ENCODE measurements around the gene CNTNAP4.

The CNTNAP4 gene

GRCh38 chr16:76309639-76310335, 32.6 kb downstream of the CNTNAP4 start:
- no peak for DNase-seq

- DNase-seq, result no peak
These were observed 34.1 kb downstream of the CNTNAP4 start for GRCh38 chr16:76311260-76311659.

GRCh38 chr16:76318565-76318964, 41.4 kb downstream of the CNTNAP4 start:
- DNase-seq, result no peak

- DNase-seq, result no peak
These were observed 51.9 kb downstream of the CNTNAP4 start for GRCh38 chr16:76329106-76329505.

GRCh38 chr16:76335180-76335974, 58.2 kb downstream of the CNTNAP4 start:
- peak; percentile 14 for DNase-seq

GRCh38 chr16:76336112-76336511, 58.9 kb downstream of the CNTNAP4 start:
- no peak for DNase-seq

- no peak for DNase-seq
These were observed 61.3 kb downstream of the CNTNAP4 start for GRCh38 chr16:76338472-76338871.

GRCh38 chr16:76343769-76344168, 66.6 kb downstream of the CNTNAP4 start:
- DNase-seq, result no peak

- peak; percentile 87 for DNase-seq
These were observed 68.0 kb downstream of the CNTNAP4 start for GRCh38 chr16:76345163-76345661.

GRCh38 chr16:76346210-76346609, 69.0 kb downstream of the CNTNAP4 start:
- no peak for DNase-seq

- DNase-seq, result no peak
These were observed 74.2 kb downstream of the CNTNAP4 start for GRCh38 chr16:76351441-76351840.

- no peak for DNase-seq
These were observed 83.2 kb downstream of the CNTNAP4 start for GRCh38 chr16:76360404-76360803.

- DNase-seq, result no peak
These were observed 93.1 kb downstream of the CNTNAP4 start for GRCh38 chr16:76370344-76370743.

- DNase-seq, result no peak
These were observed 94.2 kb downstream of the CNTNAP4 start for GRCh38 chr16:76371441-76371840.

GRCh38 chr16:76373998-76374397, 96.8 kb downstream of the CNTNAP4 start:
- no peak for DNase-seq

- DNase-seq, result no peak
These were observed 99.8 kb downstream of the CNTNAP4 start for GRCh38 chr16:76376988-76377387.

- no peak for DNase-seq
These were observed 100.8 kb downstream of the CNTNAP4 start for GRCh38 chr16:76378020-76378419.

GRCh38 chr16:76381096-76381495, 103.9 kb downstream of the CNTNAP4 start:
- DNase-seq, result no peak

GRCh38 chr16:76385601-76386230, 108.5 kb downstream of the CNTNAP4 start:
- DNase-seq, result no peak

GRCh38 chr16:76386784-76387183, 109.6 kb downstream of the CNTNAP4 start:
- DNase-seq, result peak; percentile 40

- DNase-seq, result no peak
These were observed 110.8 kb downstream of the CNTNAP4 start for GRCh38 chr16:76387994-76388393.

GRCh38 chr16:76389126-76389525, 111.9 kb downstream of the CNTNAP4 start:
- peak; percentile 64 for DNase-seq

GRCh38 chr16:76390476-76390875, 113.3 kb downstream of the CNTNAP4 start:
- DNase-seq, result no peak

Data from fibroblast of skin of back (primary cell).